Astrocyte of the cerebellum (primary cell): ENCODE data around the gene ATG5.
"Not testable (repeated sequence)": the region's sequence is repeated elsewhere in the genome, so short reads cannot be mapped to it uniquely, and the experiment has no call there.

Source experiments
- DNase-seq: peaks from one replicate; pipeline ENCODE4 v3.0.0-alpha.2; 2011; ENCODE audit warnings: low read depth
- H3K4me3 ChIP-seq: 2 replicates; pipeline ENCODE4 v1.5.1; 2011; ENCODE audit warnings: mild to moderate bottlenecking, low read depth, low read length, moderate library complexity
- in situ Hi-C: cut with HindIII; loops from 2 replicates; pipeline ENCODE4 v1.10.0; 2017; ENCODE audit warnings: low sequenced_read_pairs
- TF ChIP-seq, protein P1 (sequence below): IDR thresholded peaks from 2 replicates; pipeline ENCODE4 v1.5.1; 2012; ENCODE audit warnings: low read length, low read depth, moderate library complexity, mild to moderate bottlenecking; ENCODE audit errors: missing control alignments

Gene ATG5

DNA sequence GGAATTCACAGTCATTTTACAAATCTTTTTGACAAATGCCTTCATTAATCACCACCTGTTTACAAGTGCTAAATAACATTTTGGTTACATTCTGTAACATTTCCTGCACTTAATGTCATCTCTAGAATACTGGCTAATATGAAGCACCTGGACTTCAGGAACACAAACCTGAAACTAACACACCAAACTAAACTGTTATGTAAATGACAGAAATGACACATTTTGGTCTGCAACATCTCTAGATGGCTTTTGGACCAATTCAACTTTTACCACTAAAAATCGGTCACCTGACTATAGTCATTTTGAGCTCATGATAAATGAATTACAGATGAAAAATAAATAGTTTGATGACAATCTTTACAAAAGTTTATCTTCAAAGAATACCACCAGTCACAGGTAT lies 80.6 kb downstream of the ATG5 start:
- in situ Hi-C loops, result no loop called here
- TF ChIP-seq, protein P1, sequence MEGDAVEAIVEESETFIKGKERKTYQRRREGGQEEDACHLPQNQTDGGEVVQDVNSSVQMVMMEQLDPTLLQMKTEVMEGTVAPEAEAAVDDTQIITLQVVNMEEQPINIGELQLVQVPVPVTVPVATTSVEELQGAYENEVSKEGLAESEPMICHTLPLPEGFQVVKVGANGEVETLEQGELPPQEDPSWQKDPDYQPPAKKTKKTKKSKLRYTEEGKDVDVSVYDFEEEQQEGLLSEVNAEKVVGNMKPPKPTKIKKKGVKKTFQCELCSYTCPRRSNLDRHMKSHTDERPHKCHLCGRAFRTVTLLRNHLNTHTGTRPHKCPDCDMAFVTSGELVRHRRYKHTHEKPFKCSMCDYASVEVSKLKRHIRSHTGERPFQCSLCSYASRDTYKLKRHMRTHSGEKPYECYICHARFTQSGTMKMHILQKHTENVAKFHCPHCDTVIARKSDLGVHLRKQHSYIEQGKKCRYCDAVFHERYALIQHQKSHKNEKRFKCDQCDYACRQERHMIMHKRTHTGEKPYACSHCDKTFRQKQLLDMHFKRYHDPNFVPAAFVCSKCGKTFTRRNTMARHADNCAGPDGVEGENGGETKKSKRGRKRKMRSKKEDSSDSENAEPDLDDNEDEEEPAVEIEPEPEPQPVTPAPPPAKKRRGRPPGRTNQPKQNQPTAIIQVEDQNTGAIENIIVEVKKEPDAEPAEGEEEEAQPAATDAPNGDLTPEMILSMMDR, result no peak
- DNase-seq, result no peak
- H3K4me3 ChIP-seq, result no peak overlapping the region

DNA sequence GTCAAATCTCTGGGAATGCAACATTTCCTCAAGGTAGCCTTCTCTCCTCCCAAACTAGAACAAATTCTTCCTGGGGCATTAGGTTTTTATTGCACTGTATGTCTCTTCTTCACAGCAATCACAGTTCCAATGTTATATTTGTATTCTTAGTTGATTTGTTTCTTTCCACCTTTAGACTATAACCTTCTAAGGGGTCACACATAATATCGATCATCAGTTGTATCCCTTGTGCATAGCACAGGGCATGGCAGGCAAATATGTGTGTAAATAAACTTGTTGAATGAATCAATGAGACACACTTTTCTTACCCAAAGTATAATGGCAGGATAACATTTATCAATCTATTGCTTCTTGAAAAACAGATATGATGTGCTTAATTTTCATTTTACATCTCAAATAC lies 81.0 kb downstream of the ATG5 start:
- no peak for DNase-seq
- in situ Hi-C loops, result no loop called here
- no peak overlapping the region for H3K4me3 ChIP-seq
- TF ChIP-seq, protein P1, result no peak

DNA sequence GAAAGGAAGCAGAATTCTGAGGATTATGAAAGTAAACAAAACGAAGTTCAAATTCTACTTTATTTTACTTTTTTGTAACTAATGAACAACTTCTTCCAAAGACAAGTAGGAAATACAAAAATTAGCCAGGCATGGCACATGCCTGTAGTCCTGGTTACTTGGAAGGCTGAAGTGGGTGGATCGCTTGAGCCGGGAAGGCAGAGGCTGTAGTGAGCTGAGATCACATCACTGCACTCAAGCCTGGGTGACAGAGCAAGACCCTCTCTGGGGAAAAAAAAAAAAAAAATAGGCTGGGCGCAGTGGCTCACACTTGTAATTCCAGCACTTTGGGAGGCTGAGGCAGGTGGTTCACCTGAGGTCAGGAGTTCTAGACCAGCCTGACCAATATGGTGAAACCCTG lies 82.3 kb downstream of the ATG5 start:
- no peak overlapping the region for H3K4me3 ChIP-seq
- in situ Hi-C loops, result no loop called here
- TF ChIP-seq, protein P1, result no peak
- DNase-seq, result no peak

DNA sequence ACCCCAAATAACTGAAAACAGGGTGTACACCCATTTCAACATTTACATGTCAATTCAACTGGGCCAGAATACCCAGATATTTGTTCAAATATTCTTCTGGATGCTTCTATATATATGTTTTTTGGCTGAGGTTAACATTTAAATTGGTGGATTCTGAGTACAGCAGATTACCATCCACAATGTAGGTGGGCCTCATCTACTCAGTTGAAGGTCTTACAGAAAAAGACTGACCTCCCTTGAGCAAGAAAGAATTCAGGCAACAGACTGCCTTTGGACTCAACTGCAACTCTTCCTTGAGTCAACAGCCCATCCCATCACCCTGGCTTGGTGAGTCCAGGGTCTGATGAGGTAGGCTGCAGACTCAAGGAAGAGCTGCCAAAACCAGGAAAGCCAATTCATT lies 84.1 kb downstream of the ATG5 start:
- TF ChIP-seq, protein P1, result no peak
- H3K4me3 ChIP-seq, result no peak overlapping the region
- DNase-seq, result no peak
- in situ Hi-C loops, result no loop called here

DNA sequence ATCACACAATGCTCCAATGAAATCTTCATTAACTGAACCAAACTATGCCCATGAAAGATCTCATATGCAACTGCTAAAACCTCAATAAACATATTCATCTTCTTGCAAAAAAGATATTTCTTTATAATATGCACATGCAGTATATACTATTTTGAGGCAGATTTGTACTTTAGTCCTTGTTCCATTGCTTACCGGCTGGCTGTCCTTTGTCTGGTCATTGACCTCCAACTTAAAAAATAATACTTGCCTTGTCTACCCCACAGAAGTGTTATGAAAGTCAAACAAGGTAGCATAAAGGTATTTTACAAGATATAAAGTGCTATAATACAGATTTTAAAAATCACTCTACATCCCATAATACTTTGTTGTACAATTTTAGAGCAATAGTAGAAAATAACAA lies 88.3 kb downstream of the ATG5 start:
- H3K4me3 ChIP-seq, result no peak overlapping the region
- in situ Hi-C loops, result no loop called here
- TF ChIP-seq, protein P1, result no peak
- no peak for DNase-seq

DNA sequence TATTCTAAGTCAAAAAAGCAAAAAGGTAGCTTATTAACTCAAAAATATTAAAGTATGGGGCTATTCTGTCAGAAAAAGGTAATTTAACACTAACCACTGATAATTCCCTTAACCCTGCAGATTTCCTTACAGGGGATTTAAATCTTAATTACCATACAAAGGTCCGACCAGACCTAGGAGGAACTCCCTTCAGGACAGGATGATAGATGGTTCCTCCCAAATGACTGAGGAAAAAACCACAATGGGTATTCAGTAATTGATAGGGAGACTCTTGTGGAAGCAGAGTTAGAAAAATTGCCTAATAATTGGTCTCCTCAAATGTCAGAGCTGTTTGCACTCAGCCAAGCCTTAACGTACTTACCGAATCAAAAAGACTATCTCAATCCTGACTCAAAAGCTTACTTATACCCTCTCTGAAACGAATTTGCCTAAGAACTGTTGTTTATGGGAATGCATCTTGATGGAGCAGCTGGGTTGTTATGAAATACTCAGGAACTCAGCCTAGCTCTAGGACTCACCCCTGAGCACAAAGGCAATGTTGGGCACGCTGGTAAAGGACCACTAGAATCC lies 95.6 kb downstream of the ATG5 start:
- in situ Hi-C loops, DNase-seq, H3K4me3 ChIP-seq: not testable (repeated sequence)

DNA sequence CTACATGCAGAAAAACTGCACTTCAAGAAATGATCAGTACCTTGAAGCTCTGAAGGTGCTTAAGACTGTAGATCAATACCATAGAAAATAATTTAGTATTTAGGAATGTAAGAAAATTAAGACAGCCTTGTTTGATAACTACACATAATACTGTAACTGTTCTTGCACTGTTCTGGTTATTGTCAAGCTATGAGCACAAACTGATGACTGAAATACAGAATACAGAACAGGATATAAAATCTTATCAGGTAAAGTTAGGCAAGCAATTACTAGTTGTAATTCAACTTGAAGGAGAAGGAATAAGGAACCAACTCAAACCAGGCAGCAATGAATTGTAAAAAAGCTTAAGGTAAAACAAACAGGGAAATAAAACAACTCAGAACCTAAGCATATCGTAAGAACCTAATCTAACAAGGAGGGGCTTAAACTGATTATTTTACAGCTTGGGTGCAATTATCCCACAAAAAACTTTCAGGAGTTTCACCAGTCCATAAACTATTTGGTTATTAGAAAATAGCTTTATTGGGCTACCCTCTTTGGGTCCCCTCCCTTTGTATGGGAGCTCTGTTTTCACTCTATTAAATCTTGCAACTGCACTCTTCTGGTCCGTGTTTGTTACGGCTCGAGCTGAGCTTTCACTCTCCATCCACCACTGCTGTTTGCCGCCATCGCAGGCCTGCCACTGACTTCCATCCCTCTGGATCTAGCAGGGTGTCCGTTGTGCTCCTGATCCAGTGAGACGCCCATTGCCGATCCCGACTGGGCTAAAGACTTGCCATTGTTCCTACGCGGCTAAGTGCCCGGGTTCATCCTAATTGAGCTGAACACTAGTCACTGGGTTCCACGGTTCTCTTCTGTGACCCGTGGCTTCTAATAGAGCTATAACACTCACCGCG lies 97.7 kb downstream of the ATG5 start:
- TF ChIP-seq, protein P1, result no peak
- in situ Hi-C loops, result no loop called here
- H3K4me3 ChIP-seq, result no peak overlapping the region
- DNase-seq, result no peak
